GM12878 (cell line): ENCODE data around the gene TMSB4X. TPM values are rescaled to one million over a fixed set of nuclear protein-coding genes. Genes with fewer than 3 reads are reported as not detected.

ENCODE experiments used
- ATAC-seq: fragments of 200-7000 bp; cut with Tn5 transposase; 3 replicates; pipeline ENCODE4 v1.9.1; 2020; ENCODE audit warnings: mild to moderate bottlenecking, moderate library complexity
- BruUV-seq: library from RNA; stranded (reverse); fragments of 400-500 nt; replicated peaks from 2 replicates; lab custom pipeline; 2021; lab: Mats Ljungman, UMichigan
- CTCF ChIA-PET: fragments of 300-600 bp; sonication (Branson Sonifier 250); formaldehyde crosslinking; extraction: SDS; loops from one replicate; lab custom pipeline; 2021; ENCODE audit warnings: inconsistent platforms; lab: Yijun Ruan, JAX
- POLR2A ChIA-PET: fragments of 350-600 bp; formaldehyde crosslinking; extraction: SDS; loops from one replicate; lab custom pipeline; 2021; ENCODE audit warnings: inconsistent platforms; lab: Charles Lee
- RAD21 ChIA-PET: fragments of 300-600 bp; sonication (Branson Sonifier 250); formaldehyde crosslinking; loops from one replicate; lab custom pipeline; 2023; ENCODE audit warnings: antibody characterized with exemption; ENCODE audit not compliant: unreplicated experiment; lab: Charles Lee
- SMC1A ChIA-PET: fragments of 300-600 bp; sonication (Branson Sonifier 250); formaldehyde crosslinking; loops from one replicate; lab custom pipeline; 2023; ENCODE audit not compliant: unreplicated experiment, uncharacterized antibody; lab: Charles Lee
- DNase-seq: peaks from one replicate; pipeline ENCODE4 v3.0.0-alpha.2; 2011; ENCODE audit warnings: low read depth, low spot score
- FAIRE-seq: peaks from 3 replicates; lab custom pipeline; 2011; peaks lifted over from hg19 to GRCh38; lab: Jason Lieb, UNC
- H2AFZ ChIP-seq: 2 replicates; pipeline ENCODE4 v1.6.0; 2011; ENCODE audit warnings: low read depth, low read length, control low read depth; ENCODE audit not compliant: control insufficient read depth
- H3K27ac ChIP-seq: 2 replicates; pipeline ENCODE4 v1.5.1; 2011; ENCODE audit warnings: control low read depth; ENCODE audit not compliant: control insufficient read depth, insufficient read depth
- H3K27me3 ChIP-seq, 2 experiments: replicated peaks in 1 of 2; 2 replicates each; pipeline versions ENCODE4 v1.6.0 to v1.6.1; 2011; ENCODE audit warnings: low read length in 1 of 2; ENCODE audit not compliant: control insufficient read depth in 2 of 2, insufficient read depth in 2 of 2
- H3K36me3 ChIP-seq, 2 experiments: 2 replicates each; pipeline ENCODE4 v1.5.1; 2011; ENCODE audit warnings: low read length in 1 of 2; ENCODE audit not compliant: control insufficient read depth in 2 of 2, insufficient read depth in 2 of 2
- H3K4me1 ChIP-seq: 2 replicates; pipeline ENCODE4 v1.6.1; 2011; ENCODE audit warnings: mild to moderate bottlenecking, low read length, moderate library complexity, mixed read lengths; ENCODE audit not compliant: control insufficient read depth, insufficient read depth
- H3K4me2 ChIP-seq: 2 replicates; pipeline ENCODE4 v1.6.0; 2011; ENCODE audit warnings: control low read depth; ENCODE audit not compliant: control insufficient read depth, insufficient read depth
- H3K4me3 ChIP-seq: fragments of 200-600 bp; sonication (generic); 2 replicates; pipeline ENCODE4 v1.5.1; 2016
- H3K79me2 ChIP-seq: 2 replicates; pipeline ENCODE4 v1.6.0; 2011; ENCODE audit warnings: low read length; ENCODE audit not compliant: control insufficient read depth, insufficient read depth
- H3K9ac ChIP-seq: 2 replicates; pipeline ENCODE4 v1.8.0; 2011; ENCODE audit warnings: low read length, control low read depth, mixed read lengths; ENCODE audit not compliant: control insufficient read depth, insufficient read depth
- H3K9me3 ChIP-seq: replicated peaks from 3 replicates; pipeline ENCODE4 v1.5.1; 2011; ENCODE audit warnings: mild to moderate bottlenecking, low read length; ENCODE audit not compliant: control insufficient read depth, insufficient read depth
- H4K20me1 ChIP-seq: 2 replicates; pipeline ENCODE4 v1.6.0; 2011; ENCODE audit not compliant: control insufficient read depth, insufficient read depth
- BACH1 ChIP-seq: fragments of 450-650 bp; IDR thresholded peaks from 2 replicates; pipeline ENCODE4 v1.6.1; 2017; ENCODE audit warnings: mild to moderate bottlenecking, borderline replicate concordance
- BCL11A ChIP-seq: IDR thresholded peaks from 2 replicates; pipeline ENCODE4 v1.6.1; 2011; ENCODE audit warnings: low read depth, low read length
- BCL3 ChIP-seq: IDR thresholded peaks from 2 replicates; pipeline ENCODE4 v1.6.1; 2011; ENCODE audit warnings: borderline replicate concordance, low read depth, mild to moderate bottlenecking, moderate library complexity, low read length; ENCODE audit not compliant: insufficient read depth, poor library complexity, severe bottlenecking
- CUX1 ChIP-seq: IDR thresholded peaks from 2 replicates; pipeline ENCODE4 v1.6.1; 2012; ENCODE audit warnings: improper control_type of control experiment, low read depth, low read length; ENCODE audit not compliant: insufficient replicate concordance
- HDGF ChIP-seq: fragments of 450-650 bp; IDR thresholded peaks from 2 replicates; pipeline ENCODE4 v1.6.1; 2016; ENCODE audit warnings: antibody characterized with exemption
- MTA3 ChIP-seq: IDR thresholded peaks from 2 replicates; pipeline ENCODE4 v1.6.1; 2012; ENCODE audit warnings: low read length, inconsistent platforms, borderline replicate concordance
- NFXL1 ChIP-seq: fragments of 450-650 bp; IDR thresholded peaks from 2 replicates; pipeline ENCODE4 v1.6.1; 2017; ENCODE audit warnings: antibody characterized with exemption, mild to moderate bottlenecking, borderline replicate concordance
- PBX3 ChIP-seq: IDR thresholded peaks from 2 replicates; pipeline ENCODE4 v1.6.1; 2011; ENCODE audit warnings: mild to moderate bottlenecking, low read depth, low read length, moderate library complexity; ENCODE audit not compliant: insufficient replicate concordance
- RUNX3 ChIP-seq: IDR thresholded peaks from 2 replicates; pipeline ENCODE4 v1.6.1; 2012; ENCODE audit warnings: low read length, inconsistent platforms
- SIX5 ChIP-seq: IDR thresholded peaks from 2 replicates; pipeline ENCODE4 v1.6.1; 2011; ENCODE audit warnings: mild to moderate bottlenecking, low read depth, low read length, moderate library complexity; ENCODE audit not compliant: severe bottlenecking
- WRNIP1 ChIP-seq: IDR thresholded peaks from 2 replicates; pipeline ENCODE4 v1.6.1; 2011; ENCODE audit warnings: low read depth, low read length, improper control_type of control experiment, borderline replicate concordance
- WGBS: methylation state at CpG from one replicate; pipeline ENCODE4 v1.1.6; 2016; ENCODE audit warnings: low lambda C conversion rate; ENCODE audit not compliant: insufficient replicate concordance, insufficient coverage; ENCODE audit errors: missing lambda C conversion rate; 5-methylcytosine and 5-hydroxymethylcytosine counted together
- in situ Hi-C: fragments of 300-500 bp; cut with MboI; formaldehyde crosslinking; loops from 9 replicates; pipeline ENCODE4 v1.14.3; 2018; ENCODE audit warnings: mixed read lengths
- intact Hi-C: fragments of 100-400 bp; cut with micrococcal nuclease; formaldehyde crosslinking; loops from one replicate; pipeline ENCODE4 v1.14.2; 2022; ENCODE audit not compliant: unreplicated experiment
- polyA plus RNA-seq, 11 experiments: library from polyadenylated mRNA; depleted of rRNA in 4 of 11; unstranded in 6 of 11; stranded (reverse) in 5 of 11; fragments of >200 nt; fragmentation: Nextera tagmentation in 4 of 11; fragmentation: Illumina TruSeq in 1 of 11; extraction: Ambion mirVana in 4 of 11; extraction: Trizol in 1 of 11; gene quantifications; 1 replicate in 1 of 11; 2 replicates in 10 of 11; pipeline versions ENCODE4 v1.2.1 to v1.2.3, GENCODE V29; 2011 to 2016; ENCODE audit warnings: inconsistent platforms in 2 of 11, missing spikeins in 2 of 11, low read depth in 1 of 11
- total RNA-seq, 4 experiments: library from RNA; depleted of rRNA in 3 of 4; stranded (reverse); fragments of >200 nt in 3 of 4; fragmentation: Illumina TruSeq in 1 of 4; extraction: Trizol in 1 of 4; gene quantifications; 2 replicates each; pipeline versions ENCODE4 v1.2.1 to v1.2.3, GENCODE V29; 2013 to 2021

TMSB4X gene
- total and polyA plus RNA-seq, 10 of the 15 experiments (the other 5 are each of a cell fraction or from before 2014, with no cell fraction given): 13,924 to 37,234 (median 23,705) TPM

GRCh38 chrX:12978205-12979025 lies 3.5 kb downstream of the TMSB4X start (continued):
- TF ChIP-seq SIX5 (no peak), BCL11A (peak; percentile 86), PBX3 (peak; percentile 10), MTA3 (no peak), RUNX3 (no peak), NFXL1 (no peak)

GRCh38 chrX:12979026-12979607 lies 4.2 kb downstream of the TMSB4X start:
- POLR2A ChIA-PET: interaction anchor here (0.5 to 13.6 kb wide), 17 partner anchors 11 to 782 kb away, joined by 3 to 157 read pairs (median 4); no protein-coding TSS in a partner anchor
- no TSS peak for BruUV-seq
- SMC1A ChIA-PET: interaction anchor here (0.6 to 24.6 kb wide), 15 partner anchors 11 to 510 kb away, joined by 3 to 595 read pairs (median 4); no protein-coding TSS in a partner anchor
- CTCF ChIA-PET: interaction anchor here (0.6 to 2.7 kb wide), 14 partner anchors 8 to 114 kb away, joined by 3 to 13 read pairs (median 4); no protein-coding TSS in a partner anchor
- ATAC-seq: peak; percentile 4
- H3K4me1 ChIP-seq: peaks cover 37% of the 10 kb centered on the region
- H3K27ac ChIP-seq: peak overlapping the region; percentile 90
- RAD21 ChIA-PET: interaction anchor here (0.5 to 23.0 kb wide), 16 partner anchors 9 to 509 kb away, joined by 3 to 562 read pairs (median 6); no protein-coding TSS in a partner anchor
- peaks cover 36% of the 10 kb centered on the region for H3K79me2 ChIP-seq
- no peaks in the 10 kb centered on the region for H3K27me3 ChIP-seq
- no peaks in the 10 kb centered on the region for H4K20me1 ChIP-seq
- 21% methylated on average over 4 of the region's 4 CpGs for WGBS
- no peaks in the 10 kb centered on the region; the same call in 2 of the 3 replicates for H3K9me3 ChIP-seq
- peak overlapping the region; percentile 36; the same call in 1 of the 2 replicates for H3K4me2 ChIP-seq
- H3K36me3 ChIP-seq: no peaks in the 10 kb centered on the region
- peak overlapping the region; percentile 93 for H3K9ac ChIP-seq
- intact Hi-C loops (loop anchor here (2.0 kb wide), 1 partner anchor 508 kb away; no protein-coding TSS in a partner anchor), in situ Hi-C loops (no loop called here)
- DNase-seq: no peak
- FAIRE-seq: no peak
- H2AFZ ChIP-seq: no peak overlapping the region
- peak overlapping the region; percentile 29; the same call in 1 of the 2 replicates for H3K4me3 ChIP-seq
- TF ChIP-seq CUX1: peak; percentile 42
- no peak for TF ChIP-seq BCL3
- 0 out of 2 replicates have a peak, but pooled peaks have one; percentile 41 for TF ChIP-seq WRNIP1
- no peak for TF ChIP-seq HDGF
- peak; percentile 31; the same call in 1 of the 2 replicates for TF ChIP-seq BACH1
